ENCODE measurements around the gene GLIS1. TPM values are rescaled to one million over a fixed set of nuclear protein-coding genes. Genes with fewer than 3 reads are reported as not detected.

GLIS1 gene
- total RNA-seq, 1 donor from 2014 or later, result 1.2 TPM

DNA sequence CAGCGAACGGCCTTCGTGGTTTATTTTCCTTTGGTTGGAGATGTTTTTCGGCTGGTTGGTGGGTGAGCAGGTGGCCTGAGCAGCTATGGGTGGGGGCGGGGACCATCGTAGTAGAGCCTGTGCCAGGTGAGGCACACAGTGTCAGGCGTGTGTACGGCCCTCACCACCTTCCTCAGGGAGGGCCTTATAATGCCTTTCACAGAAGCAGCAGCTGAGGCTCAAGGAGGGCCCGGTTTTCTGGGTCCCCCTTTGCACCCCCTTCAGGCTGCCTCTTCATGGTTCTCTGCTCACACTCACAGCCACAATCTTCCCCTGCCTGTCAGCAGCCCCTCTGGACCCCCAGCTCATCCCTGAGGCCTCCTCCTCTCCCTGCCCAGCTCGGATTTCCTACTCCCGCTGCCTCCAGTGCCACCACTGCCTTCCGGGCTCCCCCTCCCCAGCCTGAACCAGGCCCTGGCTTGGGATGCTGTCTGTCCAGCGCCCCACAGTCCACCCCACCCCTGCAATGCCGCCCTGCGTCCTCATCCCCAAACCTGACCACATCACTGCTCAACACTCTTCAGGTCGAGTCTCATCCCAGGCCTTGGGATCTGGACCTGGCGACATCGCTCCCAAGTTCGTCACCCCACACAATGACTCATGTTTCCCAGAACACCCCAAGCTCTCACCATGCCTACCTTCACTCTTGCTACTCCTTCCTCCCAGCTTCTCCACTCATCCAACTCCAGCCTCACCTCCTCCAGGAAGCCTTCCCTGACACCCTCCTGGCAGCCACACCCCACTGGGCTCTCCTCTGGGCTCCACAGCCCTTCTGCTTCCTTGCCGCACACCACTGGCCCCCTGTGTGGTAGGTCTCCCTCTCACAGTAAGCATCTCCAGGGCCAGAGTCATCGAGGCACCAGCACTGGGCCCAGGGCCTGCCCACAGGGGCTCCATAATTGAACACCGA is 225.9 kb downstream of the GLIS1 start:
- H3K9me3 ChIP-seq, result no peaks in the 10 kb centered on the region
- H3K27ac ChIP-seq, result peak overlapping the region; percentile 80
- no peak for DNase-seq (ENCODE audit: extremely low spot score in 2 of 2)
- peaks cover 38% of the 10 kb centered on the region for H3K4me1 ChIP-seq
- H3K27me3 ChIP-seq, result no peaks in the 10 kb centered on the region
- intact Hi-C loops (cut with DNase I), result no loop called here
- TF ChIP-seq POLR2AphosphoS5 (IDR thresholded peaks at IDR 0.05; ENCODE audit: insufficient read depth in 1 of 2, low read depth in 1 of 2) (no peak), POLR2A (IDR thresholded peaks at IDR 0.05) (no peak)
- TF ChIP-seq, protein P1, sequence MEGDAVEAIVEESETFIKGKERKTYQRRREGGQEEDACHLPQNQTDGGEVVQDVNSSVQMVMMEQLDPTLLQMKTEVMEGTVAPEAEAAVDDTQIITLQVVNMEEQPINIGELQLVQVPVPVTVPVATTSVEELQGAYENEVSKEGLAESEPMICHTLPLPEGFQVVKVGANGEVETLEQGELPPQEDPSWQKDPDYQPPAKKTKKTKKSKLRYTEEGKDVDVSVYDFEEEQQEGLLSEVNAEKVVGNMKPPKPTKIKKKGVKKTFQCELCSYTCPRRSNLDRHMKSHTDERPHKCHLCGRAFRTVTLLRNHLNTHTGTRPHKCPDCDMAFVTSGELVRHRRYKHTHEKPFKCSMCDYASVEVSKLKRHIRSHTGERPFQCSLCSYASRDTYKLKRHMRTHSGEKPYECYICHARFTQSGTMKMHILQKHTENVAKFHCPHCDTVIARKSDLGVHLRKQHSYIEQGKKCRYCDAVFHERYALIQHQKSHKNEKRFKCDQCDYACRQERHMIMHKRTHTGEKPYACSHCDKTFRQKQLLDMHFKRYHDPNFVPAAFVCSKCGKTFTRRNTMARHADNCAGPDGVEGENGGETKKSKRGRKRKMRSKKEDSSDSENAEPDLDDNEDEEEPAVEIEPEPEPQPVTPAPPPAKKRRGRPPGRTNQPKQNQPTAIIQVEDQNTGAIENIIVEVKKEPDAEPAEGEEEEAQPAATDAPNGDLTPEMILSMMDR (IDR thresholded peaks at IDR 0.05), result no peak
- no peaks in the 10 kb centered on the region for H3K36me3 ChIP-seq
- H3K4me3 ChIP-seq, result no peak overlapping the region

DNA sequence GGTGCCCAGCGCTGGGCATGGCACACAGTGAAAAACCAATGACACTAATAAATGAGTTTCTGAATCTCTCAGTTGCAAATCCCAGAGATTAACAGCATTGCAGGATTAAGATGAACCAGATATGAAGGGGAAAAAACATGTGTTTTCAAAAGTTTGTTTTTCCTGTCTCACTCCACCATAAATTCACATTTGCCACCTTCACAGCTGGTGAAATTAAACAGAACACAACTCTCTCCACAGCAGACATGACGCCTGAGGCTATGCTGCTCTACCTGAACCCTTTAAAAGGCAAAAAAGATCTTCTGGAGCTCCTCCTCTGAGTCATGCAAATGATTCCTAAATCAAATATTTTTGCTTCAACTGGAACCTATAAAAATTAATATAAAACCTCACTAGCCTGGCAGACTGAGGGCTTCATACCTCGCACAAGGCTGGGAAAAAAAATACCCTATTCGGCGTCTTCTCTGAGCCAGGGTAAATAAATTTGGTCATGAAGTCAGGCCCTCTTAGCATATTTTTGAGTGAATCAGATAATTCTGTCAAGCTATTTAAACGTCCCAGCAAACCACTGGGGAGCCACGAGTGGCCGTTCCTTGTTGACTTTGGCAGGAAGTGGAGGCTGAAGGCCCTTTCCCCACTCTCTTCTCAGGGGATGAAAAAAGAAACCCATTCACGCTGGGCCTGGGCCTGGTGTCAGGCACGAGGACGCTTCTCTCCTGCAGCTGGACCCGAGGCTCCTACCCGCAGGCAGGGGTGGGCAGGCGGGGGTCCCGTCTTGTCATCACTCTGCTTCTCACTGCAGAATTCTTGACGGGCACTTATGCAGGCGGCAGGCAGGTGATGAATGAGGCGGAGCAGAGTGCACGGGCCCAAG is 226.8 kb downstream of the GLIS1 start:
- Histone ChIP-seq H3K9me3 (no peaks in the 10 kb centered on the region), H3K4me1 (peaks cover 38% of the 10 kb centered on the region), H3K36me3 (no peaks in the 10 kb centered on the region), H3K27ac (peak overlapping the region; percentile 80), H3K4me3 (no peak overlapping the region), H3K27me3 (no peaks in the 10 kb centered on the region)
- intact Hi-C loops (cut with DNase I), result no loop called here
- DNase-seq (ENCODE audit: extremely low spot score in 2 of 2), result no peak
- TF ChIP-seq POLR2AphosphoS5 (IDR thresholded peaks at IDR 0.05; ENCODE audit: insufficient read depth in 1 of 2, low read depth in 1 of 2), result peak; percentile 48 to 58
- TF ChIP-seq, protein P1 (IDR thresholded peaks at IDR 0.05), result no peak

DNA sequence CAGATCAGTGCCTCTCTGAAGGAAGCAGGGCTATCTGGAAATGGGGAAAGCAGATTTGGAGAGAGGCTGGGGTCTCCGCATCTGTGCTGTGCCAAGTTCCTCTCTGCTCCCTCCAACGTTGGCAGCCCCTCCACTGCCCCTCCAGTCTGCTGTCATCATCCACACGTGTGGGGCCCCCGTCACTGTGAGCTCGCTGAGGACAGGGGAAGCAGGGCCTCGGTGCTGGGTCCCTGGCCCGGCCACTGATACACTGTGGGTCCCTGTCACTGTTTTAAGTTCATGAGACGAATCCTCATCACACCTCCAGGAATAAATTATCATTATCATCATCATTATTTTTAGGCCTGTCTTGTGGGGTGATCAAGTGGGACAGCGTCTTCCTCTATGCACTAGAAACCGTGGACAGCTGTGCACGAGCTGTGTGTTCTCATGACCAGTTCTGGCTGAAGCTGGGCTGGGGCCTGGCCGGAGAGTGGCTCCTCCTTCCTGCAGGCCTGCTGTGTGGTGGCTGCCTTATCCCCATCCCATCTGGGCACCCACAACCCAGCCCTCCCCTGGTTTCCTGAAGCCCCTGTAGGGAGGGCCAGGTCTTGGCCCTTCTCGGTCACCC is 227.5 kb downstream of the GLIS1 start:
- peak overlapping the region; percentile 80 for H3K27ac ChIP-seq
- no peak for DNase-seq (ENCODE audit: extremely low spot score in 2 of 2)
- no peaks in the 10 kb centered on the region for H3K9me3 ChIP-seq
- TF ChIP-seq POLR2A (IDR thresholded peaks at IDR 0.05) (no peak), POLR2AphosphoS5 (IDR thresholded peaks at IDR 0.05; ENCODE audit: insufficient read depth in 1 of 2, low read depth in 1 of 2) (peak in 1 of 2 donors; percentile 35)
- TF ChIP-seq, protein P1 (IDR thresholded peaks at IDR 0.05), result no peak
- H3K36me3 ChIP-seq, result no peaks in the 10 kb centered on the region
- intact Hi-C loops (cut with DNase I), result no loop called here
- no peak overlapping the region for H3K4me3 ChIP-seq
- H3K27me3 ChIP-seq, result no peaks in the 10 kb centered on the region
- peaks cover 38% of the 10 kb centered on the region for H3K4me1 ChIP-seq

DNA sequence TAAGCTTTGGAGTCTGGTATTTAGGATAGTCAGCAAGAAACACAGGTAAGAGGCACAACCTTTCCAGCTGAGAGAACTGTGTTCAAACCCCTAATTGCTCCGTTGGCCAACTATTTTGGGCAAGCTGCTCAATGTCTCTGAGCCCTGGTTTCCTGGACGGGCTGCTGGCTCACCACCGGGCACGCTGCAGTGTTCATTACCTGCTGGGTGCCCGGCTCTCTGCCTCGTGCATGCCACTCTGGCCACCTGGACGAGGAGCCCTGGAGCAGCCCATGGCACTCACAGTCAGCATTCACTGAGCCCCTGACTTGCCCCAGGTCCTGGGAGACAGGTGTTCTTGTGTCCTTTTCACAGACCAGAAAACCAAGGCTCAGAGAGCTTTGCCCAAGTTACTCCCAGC is 228.7 kb downstream of the GLIS1 start:
- Histone ChIP-seq H3K36me3 (no peaks in the 10 kb centered on the region), H3K27me3 (no peaks in the 10 kb centered on the region), H3K4me3 (no peak overlapping the region), H3K27ac (peak overlapping the region; percentile 80), H3K4me1 (peaks cover 38% of the 10 kb centered on the region), H3K9me3 (no peaks in the 10 kb centered on the region)
- DNase-seq (ENCODE audit: extremely low spot score in 2 of 2), result no peak
- intact Hi-C loops (cut with DNase I), result no loop called here
- TF ChIP-seq POLR2A (IDR thresholded peaks at IDR 0.05) (no peak), POLR2AphosphoS5 (IDR thresholded peaks at IDR 0.05; ENCODE audit: insufficient read depth in 1 of 2, low read depth in 1 of 2) (no peak)
- TF ChIP-seq, protein P1 (IDR thresholded peaks at IDR 0.05), result no peak

Data from vagina (tissue), 2 donors.